ENCODE results near the gene PTPRM.

DNA sequence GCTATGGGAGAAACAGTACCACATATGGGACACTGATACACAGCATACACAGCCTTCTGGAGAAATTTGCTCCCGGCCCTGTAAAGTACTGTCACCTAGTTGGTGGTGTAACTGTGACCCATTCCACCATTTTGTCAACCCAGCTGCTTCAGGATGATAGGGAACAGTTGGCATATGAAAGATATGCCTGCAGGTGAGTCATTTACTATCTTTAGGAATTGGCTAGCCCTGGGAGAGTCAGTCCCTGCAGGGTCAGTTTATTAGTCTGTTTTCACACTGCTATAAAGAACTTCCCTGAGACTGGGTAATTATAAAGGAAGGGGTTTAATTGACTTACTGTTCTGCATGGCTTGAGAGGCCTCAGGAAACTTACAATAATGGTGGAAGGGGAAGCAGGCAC lies 30.0 kb upstream of the PTPRM start:
- TF ChIP-seq, protein P1, sequence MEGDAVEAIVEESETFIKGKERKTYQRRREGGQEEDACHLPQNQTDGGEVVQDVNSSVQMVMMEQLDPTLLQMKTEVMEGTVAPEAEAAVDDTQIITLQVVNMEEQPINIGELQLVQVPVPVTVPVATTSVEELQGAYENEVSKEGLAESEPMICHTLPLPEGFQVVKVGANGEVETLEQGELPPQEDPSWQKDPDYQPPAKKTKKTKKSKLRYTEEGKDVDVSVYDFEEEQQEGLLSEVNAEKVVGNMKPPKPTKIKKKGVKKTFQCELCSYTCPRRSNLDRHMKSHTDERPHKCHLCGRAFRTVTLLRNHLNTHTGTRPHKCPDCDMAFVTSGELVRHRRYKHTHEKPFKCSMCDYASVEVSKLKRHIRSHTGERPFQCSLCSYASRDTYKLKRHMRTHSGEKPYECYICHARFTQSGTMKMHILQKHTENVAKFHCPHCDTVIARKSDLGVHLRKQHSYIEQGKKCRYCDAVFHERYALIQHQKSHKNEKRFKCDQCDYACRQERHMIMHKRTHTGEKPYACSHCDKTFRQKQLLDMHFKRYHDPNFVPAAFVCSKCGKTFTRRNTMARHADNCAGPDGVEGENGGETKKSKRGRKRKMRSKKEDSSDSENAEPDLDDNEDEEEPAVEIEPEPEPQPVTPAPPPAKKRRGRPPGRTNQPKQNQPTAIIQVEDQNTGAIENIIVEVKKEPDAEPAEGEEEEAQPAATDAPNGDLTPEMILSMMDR (IDR thresholded peaks at IDR 0.05): no peak
- no peak for TF ChIP-seq EZH2 (IDR thresholded peaks at IDR 0.05)
- TF ChIP-seq EZH2phosphoT487 (IDR thresholded peaks at IDR 0.05): no peak

All from neural progenitor cell (in vitro differentiated cells).